Measurements from ENCODE around the gene INTS15.

GRCh38 chr7:6589151-6589828, 531 bp upstream of the INTS15 start:
- no peak for TF ChIP-seq POLR2A (IDR thresholded peaks at IDR 0.05)
- TF ChIP-seq CTCF (IDR thresholded peaks at IDR 0.05) = no peak
